RPMI7951 (cell line): ENCODE data around the gene SPINT2. TPM values are rescaled to one million over a fixed set of nuclear protein-coding genes. Genes with fewer than 3 reads are reported as not detected.
"Not testable (repeated sequence)": the region's sequence is repeated elsewhere in the genome, so short reads cannot be mapped to it uniquely, and the experiment has no call there.

Source experiments
- DNase-seq: peaks from one replicate; pipeline ENCODE4 v3.0.0-alpha.2; 2012; ENCODE audit warnings: low read depth
- total RNA-seq: library from RNA; depleted of rRNA; stranded (reverse); fragments of >200 nt; shearing (Covaris generic); gene quantifications from 2 replicates; pipeline ENCODE4 v1.2.3, GENCODE V29; 2014

The SPINT2 gene
- total RNA-seq, 1 experiment from 2014 or later = 0.48 TPM

DNA sequence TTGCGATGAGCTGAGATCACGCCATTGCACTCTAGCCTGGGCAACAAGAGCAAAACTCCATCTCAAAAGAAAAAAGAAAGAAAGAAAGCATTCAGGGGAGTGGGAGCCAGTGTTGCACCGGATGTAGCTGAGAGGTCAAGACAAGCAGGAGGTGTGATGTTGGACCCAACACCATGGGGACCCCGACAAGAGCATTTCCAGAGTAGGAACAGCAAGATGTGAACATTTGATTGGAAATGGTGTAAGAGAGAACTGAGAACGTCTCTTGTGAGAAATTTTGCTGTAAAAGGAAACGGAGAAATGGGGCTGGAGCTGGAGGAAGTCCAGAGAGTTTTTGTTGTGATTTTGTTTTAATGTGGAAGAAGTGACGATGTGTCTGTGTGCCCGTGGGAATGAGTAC is 24.6 kb upstream of the SPINT2 start:
- no peak for DNase-seq

DNA sequence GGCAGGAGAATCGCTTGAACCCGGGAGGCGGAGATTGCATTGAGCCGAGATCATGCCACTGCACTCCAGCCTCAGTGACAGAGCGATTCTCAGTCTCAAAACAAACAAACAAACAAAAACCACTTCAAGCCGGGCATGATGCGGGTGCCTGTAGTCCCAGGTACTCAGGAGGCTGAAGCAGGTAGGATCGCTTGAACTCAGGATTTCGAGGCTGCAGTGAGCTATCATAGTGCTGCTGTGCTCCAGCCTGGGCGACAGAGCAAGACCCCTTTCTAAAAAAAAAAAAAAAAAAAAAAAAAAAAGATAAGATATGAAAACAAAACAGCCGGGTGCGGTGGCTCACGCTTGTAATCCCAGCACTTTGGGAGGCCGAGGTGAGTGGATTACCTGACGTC is 21.1 kb upstream of the SPINT2 start:
- no peak for DNase-seq

DNA sequence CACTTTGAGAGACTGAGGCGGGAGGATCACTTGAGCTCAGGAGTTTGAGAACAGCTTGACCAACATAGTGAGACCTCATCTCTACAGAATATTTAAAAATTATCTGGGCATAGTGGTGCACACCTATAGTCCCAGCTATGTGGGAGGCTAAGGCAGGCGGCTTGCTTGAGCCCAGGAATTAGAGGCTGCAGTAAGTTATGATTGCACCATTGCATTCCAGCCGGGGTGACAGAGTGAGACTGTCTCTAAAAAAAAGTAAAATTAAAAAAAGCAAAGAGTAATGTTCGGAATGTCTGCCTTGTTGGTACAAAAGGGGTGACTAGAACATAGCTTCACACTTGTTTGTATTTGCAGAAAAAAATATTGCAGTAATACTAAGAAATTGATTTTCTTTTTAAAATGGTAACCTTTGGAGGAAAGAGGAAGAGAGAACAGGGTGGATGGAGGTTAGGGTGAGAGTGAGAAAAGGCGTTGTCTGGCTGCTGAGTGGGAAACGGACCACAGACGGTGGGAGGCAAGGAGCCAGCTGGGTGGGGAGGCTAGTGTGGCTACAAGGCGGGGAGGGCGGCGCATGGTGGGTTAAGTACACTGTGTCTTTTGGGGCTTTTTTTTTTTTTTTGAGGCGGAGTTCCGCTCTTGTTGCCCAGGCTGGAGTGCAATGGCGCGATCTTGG is 18.4 kb upstream of the SPINT2 start:
- no peak for DNase-seq

DNA sequence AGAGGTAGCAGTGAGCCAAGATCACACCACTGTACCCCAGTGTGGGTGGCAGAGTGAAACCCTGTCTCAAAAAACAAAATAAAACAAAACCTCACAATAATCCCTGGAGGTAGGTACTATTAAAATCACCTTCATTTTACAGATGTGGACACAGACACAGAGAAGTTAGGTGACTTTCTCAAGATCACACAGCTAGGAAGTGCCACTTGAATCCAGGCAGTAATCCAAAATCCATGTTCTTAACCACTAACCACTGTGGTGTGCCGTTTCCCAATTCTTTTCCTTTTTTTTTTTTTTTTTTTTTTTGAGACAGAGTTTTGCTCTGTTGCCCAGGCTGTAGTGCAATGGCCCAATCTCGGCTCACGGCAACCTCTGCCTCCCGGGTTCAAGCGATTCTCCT is 17.2 kb upstream of the SPINT2 start:
- DNase-seq = no peak

DNA sequence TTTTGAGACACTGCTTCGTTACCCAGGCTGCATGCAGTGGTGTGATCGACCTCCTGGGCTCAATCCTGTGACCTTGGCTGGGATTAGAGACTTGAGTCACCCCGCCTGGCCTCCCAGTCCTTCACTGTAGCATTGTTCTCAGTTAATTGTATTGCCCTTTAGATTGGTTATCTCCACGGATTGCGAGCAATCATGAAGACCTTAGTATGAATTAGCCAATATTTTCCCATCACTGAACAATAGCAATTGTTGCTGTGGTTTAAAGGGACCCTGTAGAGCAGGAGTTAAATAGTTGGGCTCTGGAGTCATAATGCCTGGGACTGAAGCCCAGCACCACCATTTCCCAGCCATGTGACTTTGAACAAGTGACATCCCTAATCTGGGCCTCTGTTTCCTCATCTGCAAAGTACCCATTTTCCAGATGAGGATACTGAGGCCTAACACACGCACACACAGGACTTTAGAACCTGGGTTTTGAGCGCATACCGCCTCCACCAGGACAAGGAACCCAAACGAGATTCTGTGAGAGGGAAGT is 16.6 kb upstream of the SPINT2 start:
- DNase-seq = no peak

DNA sequence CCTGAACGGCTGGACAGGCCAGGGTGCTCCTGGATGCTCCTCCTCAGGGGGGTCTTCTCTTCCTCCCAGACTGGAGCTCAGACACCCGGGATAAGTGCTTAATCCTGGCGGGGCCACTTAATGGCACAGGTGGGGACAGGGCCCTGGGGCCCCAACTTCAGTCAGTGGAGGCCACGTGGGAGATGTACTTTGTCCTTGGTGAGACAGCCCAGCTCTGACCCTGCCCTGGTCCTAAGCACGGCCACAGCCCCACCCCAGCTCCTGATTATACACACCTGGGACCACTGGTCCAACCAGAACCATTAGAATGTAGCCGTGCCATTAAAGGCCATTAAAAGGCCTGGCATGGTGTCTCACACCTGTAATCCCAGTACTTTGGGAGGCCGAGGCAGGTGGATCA is 16.0 kb upstream of the SPINT2 start:
- no peak for DNase-seq

DNA sequence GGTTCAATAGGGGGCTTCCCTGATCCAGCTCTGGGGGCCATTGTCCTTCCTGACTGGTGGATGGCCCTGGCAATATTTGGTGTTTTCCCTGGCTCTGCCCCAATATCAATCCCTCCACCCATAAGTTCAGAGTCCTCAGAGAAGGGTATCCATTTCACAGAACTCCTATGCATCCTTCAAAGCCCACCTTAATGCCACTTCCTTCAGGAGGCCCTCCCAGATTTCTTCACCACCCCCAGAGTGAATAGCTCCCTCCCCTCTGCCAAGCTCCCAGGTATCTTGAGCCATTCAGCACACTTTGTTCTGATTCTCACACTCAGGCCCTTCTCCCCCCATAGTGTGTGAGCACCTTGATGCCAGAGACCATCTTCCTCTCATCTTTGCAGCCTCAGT is 13.9 kb upstream of the SPINT2 start:
- no peak for DNase-seq

DNA sequence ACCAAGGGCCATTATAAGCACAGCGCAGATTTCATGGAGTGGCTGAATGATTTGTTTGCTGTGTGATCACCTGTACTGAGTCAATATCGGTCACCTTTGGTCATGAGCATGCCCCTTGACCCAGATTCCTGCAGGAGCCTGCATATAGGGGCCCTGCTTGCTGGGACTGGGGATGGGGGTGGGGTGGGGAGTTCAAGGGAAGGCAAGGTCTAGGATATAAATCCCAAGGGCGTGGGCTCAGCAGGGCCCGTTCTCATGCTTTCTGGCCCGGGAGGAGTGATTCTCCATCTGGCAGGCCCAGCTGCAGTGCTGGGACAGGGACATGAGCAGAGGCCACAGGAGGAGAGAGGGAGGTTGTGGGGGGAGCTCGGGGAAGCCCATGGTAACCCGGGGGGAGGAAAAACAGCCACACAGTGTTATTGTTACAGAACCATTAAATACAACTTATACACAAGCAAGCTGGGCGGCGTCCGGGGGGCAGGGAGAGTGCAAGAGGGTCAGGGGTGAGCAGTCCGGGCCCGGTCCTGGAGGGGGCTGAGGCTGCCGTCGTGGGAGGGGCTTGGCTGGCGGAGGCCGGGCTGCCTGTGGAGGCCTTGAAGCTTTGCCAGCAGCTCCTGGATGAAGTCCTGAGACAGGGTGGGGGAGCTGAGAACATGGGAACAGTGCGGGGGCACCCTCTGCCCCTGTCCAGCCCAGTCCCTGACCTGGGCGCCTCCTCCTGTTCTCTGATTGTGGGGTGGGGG is 13.4 kb upstream of the SPINT2 start:
- no peak for DNase-seq

DNA sequence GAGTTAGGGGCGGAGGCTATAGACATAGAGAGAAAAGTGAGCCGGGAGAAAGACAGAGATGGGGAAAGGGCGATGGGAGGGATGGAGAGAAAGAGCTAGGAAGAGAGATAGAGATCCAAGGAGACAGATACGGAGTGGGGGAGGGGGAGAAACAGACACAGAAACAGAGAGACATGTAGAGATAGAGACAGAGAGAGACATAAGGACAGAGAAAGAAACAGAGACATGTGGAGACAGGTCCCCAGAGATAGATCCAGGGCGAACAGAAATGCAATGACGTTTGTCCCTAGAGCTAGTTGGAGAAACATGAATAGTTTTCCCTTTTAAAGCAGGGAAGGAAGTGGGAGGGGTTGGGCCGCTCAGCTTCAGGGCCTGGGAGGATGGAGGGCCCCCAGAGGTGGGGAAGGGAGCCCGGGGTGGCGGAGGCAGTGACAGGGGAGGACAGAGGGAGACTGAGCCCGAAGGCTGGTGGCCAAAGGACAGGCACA is 12.8 kb upstream of the SPINT2 start:
- no peak for DNase-seq

DNA sequence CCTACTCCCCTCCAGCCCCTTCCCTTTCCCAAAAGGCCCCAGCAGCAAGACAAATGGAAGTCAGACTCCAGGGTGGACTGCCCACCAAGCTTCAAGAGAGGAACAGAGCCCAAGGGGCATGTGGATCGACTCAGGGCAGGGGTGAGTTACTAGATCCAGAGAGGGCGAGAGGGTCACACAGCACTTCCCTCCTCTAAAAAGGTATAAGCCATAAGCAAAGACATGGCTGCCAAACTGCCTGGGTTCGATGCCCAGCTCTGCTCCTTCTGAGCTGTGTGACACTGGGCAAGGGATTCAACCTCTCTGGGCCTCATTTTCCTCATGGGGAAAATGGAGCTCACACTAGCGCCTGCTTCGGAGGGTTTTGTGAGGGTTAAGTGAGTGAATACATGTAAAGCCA is 12.0 kb upstream of the SPINT2 start:
- no peak for DNase-seq

DNA sequence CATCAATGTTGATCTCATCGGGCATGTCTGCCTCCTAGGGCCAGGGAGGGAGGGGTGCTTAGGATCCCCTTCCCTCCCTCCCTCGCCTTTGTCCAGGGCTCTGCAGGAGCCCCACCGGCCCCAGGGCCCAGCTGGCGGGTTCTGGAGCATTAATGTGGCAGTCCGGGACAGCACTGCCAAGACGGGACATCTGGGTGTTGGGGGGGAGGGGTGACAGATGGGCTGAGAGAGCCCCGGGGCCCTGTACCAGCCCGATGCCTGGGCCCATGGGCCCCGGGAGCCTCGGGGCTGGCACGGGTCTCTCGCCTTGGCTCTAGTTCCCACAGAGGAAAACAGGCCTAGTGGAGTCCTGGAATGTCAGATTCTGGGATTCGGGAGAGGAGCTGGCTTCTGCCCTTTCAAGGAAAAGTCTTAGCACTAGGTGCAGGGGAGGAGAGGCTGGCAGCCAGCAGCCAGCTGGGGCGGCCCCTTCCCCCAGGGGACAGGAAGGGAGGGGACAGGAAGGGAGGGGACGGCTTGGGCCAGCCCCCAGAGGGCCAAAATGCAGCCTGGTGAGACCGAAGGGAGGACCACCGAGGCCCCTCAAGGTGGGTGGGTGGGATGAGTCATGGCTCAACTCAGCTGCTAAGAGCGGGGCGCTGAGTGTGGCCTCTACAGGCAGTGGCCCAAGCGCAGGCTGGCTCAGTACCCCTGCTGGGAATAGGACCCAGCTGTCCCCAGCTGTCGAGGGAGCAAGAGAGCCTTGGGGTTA is 11.3 kb upstream of the SPINT2 start:
- DNase-seq = no peak

DNA sequence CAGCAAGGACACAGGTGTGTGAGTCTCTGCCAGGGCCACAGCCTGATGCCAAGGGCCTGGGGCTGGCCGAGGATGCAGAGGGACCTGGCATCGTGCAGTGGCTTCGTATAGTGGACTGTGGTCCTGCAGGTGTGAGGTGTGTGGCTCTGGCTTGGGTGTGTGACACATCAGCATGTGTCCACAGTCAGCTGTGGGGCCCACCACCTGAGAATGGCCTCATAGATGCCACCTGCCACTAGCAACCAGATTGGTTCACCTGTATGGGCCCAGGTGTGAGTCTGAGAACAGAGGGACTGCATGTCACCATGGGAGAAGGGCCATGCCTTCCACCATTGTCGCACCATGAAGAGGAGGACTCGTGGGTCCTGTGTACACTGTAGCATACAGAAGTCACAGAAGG is 10.6 kb upstream of the SPINT2 start:
- no peak for DNase-seq

DNA sequence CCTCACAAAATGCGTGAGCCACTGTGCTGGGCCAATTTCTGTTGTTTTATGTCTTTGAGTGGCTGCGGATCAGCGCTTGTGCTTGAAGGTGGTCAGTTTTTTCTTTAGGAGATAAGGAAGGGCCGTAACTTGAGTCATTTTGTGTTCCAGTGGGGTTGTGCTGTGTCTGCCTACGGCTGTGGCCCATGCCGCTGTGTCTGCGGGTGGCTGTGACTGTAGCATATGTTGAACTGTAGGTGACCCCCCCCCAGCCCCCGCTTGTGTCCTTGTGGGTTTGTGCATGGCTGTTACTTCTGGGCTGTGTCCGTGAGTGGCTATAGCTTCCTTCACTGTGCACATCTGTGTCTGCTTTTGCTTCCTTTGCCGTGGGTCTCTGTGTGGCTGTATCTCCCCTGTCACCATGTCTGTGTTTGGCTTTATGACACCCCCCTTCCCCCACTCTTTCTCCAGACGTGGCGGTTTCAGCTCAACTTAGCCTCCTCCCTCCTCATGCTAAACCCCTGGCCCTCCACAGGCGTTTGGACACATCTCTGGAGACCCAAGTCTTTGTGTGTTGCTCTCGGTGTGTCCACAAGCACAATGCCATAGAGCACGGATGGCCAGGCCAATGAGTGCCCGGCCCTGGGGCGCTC is 8.9 kb upstream of the SPINT2 start:
- DNase-seq = no peak

DNA sequence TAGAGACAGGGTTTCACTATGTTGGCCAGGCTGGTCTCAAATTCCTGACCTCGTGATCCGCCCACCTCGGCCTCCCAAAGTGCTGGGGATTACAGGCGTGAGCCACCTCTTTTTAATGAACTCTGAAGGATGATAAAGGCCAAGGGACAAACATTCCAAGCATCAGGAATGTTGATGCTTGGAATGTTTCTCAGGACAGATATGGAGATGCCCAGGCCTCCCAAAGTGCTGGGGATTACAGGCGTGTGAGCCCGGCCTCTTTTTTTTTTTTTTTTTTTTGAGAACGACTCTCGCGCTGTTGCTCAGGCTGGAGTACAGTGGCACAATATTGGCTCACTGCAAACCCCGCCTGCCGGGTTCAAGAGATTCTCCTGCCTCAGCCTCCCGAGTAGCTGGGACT is 2.4 kb upstream of the SPINT2 start:
- DNase-seq = not testable (repeated sequence)

DNA sequence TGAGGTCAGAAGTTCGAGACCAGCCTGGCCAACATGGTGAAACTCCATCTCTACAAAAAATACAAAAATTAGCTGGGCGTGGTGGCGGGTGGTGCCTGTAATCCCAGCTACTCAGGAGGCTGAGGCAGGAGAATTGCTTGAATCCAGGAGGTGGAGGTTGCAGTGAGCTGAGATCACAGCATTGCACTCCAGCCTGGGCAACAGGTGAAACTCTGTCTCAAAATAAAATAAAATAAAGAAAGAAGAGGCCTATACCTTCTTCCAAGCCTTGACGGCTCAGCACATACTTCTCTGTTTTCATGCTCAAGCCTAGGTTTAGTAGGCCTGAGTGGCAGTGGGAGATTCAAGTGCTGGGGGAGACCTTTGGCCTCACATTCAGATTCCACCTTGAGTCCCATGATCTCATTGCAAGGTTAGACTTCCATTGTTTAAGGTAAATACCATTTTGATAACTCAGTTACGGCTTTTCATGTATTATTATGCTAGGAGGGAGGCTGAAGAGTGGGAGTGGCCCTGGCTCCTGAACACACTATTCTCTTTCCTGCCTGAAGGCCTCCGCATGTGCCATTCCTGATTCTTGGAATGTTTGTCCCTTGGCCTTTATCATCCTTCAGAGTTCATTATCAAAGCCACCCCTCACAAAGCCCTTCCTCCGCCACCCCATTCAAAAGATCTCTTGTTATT is 1.6 kb upstream of the SPINT2 start:
- no peak for DNase-seq

DNA sequence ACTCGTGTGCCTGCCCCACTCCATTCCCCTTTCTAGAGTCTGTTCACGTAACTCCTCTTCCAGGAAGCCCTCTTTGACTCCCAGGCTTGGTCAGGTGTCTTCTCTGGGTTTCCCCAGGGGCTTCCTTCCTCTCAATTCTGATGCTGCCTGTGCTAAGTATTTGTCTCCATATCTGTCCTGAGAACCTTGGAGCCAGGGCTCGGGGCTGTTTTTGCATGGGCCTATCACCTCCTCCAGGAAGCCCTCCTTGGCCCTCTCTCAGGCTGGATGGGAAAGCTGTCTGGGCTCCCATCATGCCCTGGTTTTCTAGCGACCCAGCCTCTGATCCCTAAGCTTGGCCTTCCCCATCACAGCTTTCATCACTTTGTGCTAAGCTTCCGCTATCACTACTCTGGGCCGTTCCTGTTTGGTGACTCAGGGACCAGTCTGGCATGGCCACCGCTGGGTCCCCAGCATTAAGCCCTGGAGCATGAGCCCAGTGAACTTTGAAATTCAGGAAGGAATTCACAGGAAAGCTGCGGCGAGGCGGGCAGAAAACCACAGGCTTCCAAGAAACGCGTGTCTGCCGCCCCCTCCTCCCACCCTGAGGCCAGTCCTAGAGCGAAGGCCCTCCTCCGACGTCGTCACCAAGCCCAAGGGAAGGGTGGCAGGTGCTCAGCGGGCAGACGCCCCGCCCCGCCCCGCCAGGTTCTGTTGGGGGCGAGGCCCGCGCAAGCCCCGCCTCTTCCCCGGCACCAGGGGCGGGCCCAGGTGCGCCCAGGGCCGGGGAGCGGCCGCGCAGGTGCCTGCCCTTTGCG is 486 bp upstream of the SPINT2 start:
- peak; percentile 78 for DNase-seq

DNA sequence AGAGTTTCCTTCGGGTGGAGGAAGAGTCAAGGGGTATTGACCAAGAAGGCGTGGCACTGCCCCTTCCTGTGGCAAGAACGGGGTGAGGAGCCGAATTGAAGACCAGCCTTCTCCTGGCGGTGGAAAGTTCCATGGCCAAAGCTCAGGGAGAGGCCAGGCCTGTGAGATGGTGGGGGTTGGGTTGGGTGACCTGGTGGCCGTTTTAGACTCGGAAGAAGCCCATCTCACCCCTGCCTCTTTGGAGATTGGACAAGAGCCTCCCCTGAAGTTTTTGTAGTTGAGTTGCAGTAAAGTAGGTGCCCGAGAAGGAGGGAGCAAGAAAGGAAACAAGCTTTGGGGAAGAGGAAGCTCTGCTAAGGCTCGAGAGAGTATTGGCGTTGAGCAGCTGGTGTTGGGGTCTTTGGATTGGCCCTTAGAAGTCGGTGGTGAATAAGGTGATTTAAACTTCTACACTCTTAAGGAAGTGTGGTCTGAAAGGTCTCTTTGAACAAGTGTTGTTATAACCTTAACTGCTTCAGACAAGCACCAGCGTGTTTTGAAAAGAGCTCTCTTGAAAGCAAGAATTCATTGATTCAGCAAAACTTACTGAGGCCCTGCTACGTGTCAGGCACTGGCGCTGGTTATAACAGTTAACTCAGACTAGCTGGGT is 964 bp downstream of the SPINT2 start:
- DNase-seq = no peak

DNA sequence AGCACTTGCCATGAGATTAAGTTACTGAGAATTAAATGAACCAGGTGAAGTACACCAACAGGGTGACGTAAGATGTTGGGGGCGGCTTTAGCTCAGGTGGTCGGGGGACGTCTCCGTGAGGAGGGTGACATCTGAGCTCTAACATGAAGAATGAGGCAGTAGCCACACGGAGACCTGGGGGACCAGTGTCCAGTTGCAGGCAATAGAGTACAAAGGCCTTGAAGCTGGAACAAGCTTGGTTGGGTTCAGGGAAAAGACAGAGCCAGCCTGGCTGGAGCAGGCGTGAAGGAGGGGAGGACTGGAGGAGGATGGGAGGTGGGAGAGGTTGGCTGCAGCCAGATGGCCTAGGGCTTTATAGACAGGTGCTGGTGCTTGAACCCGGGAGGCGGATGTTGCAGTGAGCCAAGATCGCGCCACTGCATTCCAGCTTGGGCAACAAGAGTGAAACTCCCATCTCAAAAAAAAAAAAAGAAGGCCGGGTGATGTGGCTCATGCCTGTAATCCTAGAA is 1.6 kb downstream of the SPINT2 start:
- DNase-seq = no peak

DNA sequence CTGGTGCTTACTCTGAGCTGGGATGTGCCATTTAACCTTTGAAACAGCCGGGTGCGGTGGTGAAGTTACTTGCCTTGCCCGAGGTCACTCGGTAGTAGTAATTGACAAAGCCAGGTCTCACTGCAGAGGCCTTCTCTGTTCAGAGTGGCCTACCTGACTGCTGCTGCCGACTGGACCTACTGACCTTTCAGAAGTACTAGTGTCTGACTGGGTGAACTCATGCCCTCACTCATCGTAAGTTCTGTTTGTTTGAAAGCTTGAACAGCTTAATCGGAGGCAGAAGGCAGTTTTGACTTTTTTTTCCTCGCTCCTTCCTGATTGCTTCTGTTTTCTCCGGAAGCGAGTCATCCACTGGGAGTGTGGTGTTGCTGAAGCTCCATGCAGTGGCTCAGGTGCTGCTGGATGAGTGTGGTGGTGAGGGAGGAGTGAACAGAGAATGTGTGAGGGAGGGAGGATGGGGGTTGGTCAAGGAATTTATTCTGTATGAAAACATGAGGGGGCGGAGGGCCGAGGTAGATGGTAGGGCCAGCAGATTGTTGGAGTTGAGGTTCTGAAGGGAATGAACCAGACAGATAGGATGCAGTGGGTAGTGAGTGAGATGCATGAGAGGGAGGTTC is 2.7 kb downstream of the SPINT2 start:
- DNase-seq = peak; percentile 46
